ENCODE measurements around the gene CYP3A5.
A peak's percentile ranks its signal among the peaks of the same experiment; 100 is the strongest.
"Not testable (repeated sequence)": the region's sequence is repeated elsewhere in the genome, so short reads cannot be mapped to it uniquely, and the experiment has no call there.

The CYP3A5 gene

GRCh38 chr7:99679400-99680191 is at the start of gene CYP3A5:
TSS of gene CYP3A5 (minus strand) at chr7:99679996. CDS start at chr7:99679896, 100 bp downstream.
- DNase-seq = no peak

GRCh38 chr7:99728615-99729014 is 48.8 kb upstream of the CYP3A5 start:
- no peak for DNase-seq

DNA sequence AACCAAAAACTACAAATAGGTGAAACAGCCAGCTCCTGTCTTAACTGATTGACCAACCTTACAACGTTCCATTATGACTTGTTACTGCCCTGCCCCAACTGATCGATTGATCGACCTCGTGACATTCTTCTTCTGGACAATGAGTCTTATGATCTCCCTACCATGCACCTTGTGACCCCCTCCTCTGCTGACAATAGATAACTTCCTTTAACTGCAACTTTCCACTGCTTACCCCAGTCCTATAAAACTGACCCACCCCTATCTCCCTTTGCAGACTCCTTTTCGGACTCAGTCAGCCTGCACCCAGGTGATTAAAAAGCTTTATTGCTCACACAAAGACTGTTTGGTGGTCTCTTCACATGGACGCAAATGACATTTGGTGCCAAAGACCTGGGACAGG is 43.4 kb upstream of the CYP3A5 start:
- DNase-seq = not testable (repeated sequence)

- no peak for DNase-seq
Measured at GRCh38 chr7:99720800-99721595, 41.2 kb upstream of the CYP3A5 start.

GRCh38 chr7:99719996-99720769 is 40.4 kb upstream of the CYP3A5 start:
- DNase-seq = no peak

DNA sequence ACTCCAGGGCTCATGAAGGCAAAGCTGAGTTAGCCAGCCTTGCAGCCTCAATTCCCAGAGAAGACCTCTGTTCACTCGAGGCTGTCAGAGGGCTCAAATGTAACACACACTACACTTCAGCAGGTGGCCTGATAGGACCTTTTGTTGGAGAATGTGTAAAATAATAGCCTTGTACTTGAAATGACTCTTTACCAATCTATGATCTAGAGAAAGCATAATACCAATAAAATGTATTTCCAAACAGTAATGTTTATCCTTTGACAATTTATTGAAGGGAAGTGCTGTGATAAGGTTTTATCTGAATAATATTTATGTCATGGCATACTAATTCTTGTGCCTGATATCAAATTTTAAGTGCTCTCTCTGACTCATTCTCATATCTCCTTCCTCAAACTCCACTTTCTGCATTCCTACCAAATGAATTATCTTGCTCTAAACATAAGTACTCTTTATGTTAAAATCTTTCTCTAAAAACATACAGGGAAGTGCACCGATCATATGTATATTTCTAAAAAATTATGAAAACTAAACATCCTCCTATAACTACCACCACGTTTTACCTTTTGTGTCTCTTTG is 34.3 kb upstream of the CYP3A5 start:
- no peak for DNase-seq

DNA sequence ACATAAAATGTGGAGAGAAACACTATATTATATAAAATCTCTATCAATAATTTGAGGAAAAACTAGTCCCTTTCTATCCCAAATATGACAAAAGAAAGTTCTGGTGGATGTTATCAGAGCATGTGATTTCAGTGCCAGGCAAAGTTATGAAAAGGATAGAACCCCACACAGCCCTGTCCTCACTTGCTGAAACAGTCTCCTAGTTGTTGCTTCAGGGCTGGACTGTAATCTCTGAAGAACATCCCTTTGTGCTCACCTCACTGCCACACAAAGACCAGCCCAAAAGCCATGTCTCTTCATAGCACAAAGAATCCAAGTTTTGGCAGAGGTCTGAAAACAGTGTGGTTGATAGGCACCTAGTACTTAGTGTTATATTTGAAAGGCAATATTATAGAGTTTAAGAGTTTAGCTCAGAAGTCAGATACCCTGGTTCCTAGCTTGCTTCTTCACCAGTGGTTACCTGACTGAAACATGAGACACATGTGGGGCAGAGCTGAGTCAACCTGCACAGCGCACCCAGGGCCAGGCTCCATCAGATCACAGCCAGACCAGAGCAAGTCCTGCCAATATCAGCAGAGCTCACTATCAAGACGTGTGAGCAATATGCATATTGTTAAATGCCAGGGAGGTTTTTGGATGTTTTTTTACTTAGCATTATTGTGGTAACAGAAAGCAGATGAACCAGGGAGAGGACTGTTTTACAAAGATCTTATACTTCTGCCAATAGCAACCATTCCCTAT is 30.2 kb upstream of the CYP3A5 start:
- DNase-seq = no peak

GRCh38 chr7:99709260-99709659 is 29.5 kb upstream of the CYP3A5 start:
- no peak for DNase-seq

- no peak for DNase-seq
Measured at GRCh38 chr7:99707096-99707495, 27.3 kb upstream of the CYP3A5 start.

GRCh38 chr7:99699946-99700345 is 20.1 kb upstream of the CYP3A5 start:
- DNase-seq = no peak

- DNase-seq = not testable (repeated sequence)
Measured at GRCh38 chr7:99698867-99699730, 19.3 kb upstream of the CYP3A5 start.

GRCh38 chr7:99694912-99695304 is 15.1 kb upstream of the CYP3A5 start:
- DNase-seq = no peak

DNA sequence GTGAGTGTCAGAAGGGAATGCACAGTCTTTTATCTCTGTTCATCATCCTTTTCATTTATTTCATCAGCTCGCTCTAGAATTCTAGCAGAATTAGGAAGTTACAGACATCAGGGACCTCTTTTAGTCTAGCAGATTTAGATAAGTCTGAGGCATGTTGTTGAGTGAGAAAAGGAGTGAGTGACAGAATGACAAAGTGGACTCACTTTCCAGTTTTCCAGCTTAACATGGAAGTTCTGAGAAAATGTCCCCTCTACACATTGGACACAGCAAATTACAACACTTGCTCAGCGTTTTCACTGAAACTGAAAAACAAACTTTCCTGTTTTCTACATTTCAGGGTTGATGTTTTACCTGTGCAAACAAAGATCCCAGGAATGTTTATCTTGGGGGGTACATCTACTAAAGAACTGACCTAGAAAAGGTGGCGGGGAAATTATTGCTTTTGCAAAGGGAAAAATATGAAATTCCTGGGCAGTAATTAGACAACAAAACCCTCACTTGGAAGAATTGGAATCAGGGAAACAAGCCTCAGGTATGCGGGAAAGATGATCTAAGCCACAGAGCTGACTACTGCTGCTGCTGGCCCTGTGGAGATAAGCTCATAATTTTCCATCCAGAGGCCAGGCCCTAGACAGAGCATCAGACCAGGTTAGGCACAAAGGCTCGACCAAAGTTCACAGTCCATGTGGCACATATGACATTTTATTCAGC is 14.6 kb upstream of the CYP3A5 start:
- DNase-seq = no peak

- peak; percentile 14 for DNase-seq
Measured at GRCh38 chr7:99693427-99694200, 13.8 kb upstream of the CYP3A5 start.

- no peak for DNase-seq
Measured at GRCh38 chr7:99693100-99693426, 13.3 kb upstream of the CYP3A5 start.

- DNase-seq = not testable (repeated sequence)
Measured at GRCh38 chr7:99692563-99692962, 12.8 kb upstream of the CYP3A5 start.

GRCh38 chr7:99691658-99692057 is 11.9 kb upstream of the CYP3A5 start:
- not testable (repeated sequence) for DNase-seq

DNA sequence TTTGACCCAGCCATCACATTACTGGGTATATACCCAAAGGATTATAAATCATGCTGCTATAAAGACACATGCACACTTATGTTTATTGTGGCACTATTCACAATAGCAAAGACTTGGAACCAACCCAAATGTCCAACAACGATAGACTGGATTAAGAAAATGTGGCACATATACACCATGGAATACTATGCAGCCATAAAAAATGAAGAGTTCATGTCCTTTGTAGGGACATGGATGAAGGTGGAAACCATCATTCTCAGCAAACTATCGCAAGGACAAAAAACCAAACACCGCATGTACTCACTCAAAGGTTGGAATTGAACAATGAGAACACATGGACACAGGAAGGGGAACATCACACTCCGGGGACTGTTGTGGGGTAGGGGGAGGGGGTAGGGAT is 11.1 kb upstream of the CYP3A5 start:
- DNase-seq = not testable (repeated sequence)

DNA sequence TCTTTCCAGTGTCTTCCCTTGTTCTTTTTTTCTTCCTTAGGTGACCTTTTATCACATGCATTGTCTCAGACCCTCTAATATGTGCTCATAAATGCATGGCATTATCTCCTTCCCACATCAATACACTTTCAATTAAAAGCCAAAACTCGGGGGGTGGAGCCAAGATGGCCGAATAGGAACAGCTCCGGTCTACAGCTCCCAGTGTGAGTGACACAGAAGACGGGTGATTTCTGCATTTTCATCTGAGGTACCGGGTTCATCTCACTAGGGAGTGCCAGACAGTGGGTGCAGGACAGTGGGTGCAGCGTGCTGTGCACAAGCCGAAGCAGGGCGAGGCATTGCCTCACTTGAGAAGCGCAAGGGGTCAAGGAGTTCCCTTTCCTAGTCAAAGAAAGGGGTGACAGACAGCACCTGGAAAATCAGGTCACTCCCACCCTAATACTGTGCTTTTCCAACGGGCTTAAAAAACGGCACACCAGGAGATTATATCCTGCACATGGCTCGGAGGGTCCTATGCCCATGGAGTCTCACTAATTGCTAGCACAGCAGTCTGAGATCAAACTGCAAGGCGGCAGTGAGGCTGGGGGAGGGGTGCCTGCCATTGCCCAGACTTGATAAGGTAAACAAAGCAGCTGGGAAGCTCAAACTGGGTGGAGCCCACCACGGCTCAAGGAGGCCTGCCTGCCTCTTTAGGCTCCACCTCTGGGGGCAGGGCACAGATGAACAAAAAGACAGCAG is 6.2 kb upstream of the CYP3A5 start:
- DNase-seq = not testable (repeated sequence)

Measured in activated naive CD4-positive, alpha-beta T cell treated with anti-CD3 and anti-CD28 coated beads, Interleukin-2, amount 50 U/mL, for 16 hours (primary cell).